Pancreas (tissue), 10 donors: ENCODE measurements around the gene HOMER3. TPM values are rescaled to one million over a fixed set of nuclear protein-coding genes. Genes with fewer than 3 reads are reported as not detected.

Experiments used
- ATAC-seq, 4 donors: fragments of 200-7000 bp; cut with Tn5 transposase; one replicate each; pipeline versions ENCODE4 v1.8.0 to v1.9.1; 2020; ENCODE audit warnings: mild to moderate bottlenecking in 4 of 4, moderate library complexity in 4 of 4
- DNase-seq, 6 donors: peaks; one replicate each; pipeline ENCODE4 v3.0.0-alpha.2; 2020
- FAIRE-seq: peaks from 2 replicates; lab custom pipeline; 2012; peaks lifted over from hg19 to GRCh38; lab: Jason Lieb, UNC
- H3K27ac ChIP-seq, 4 donors: fragments of 200-600 bp; sonication (generic); 1 replicate in 3 of 4; 2 replicates in 1 of 4; pipeline versions ENCODE4 v1.5.0 to v1.8.0; 2020
- H3K27me3 ChIP-seq, 4 donors: fragments of 200-600 bp; one replicate each; pipeline ENCODE4 v1.8.0; 2021
- H3K36me3 ChIP-seq, 3 donors: fragments of 200-600 bp; sonication (generic) in 1 of 3; one replicate each; pipeline versions ENCODE4 v1.5.0 to v1.8.0; 2020 to 2021
- H3K4me1 ChIP-seq, 3 donors: fragments of 200-600 bp; one replicate each; pipeline ENCODE4 v1.8.0; 2021
- H3K4me3 ChIP-seq, 4 donors: fragments of 200-600 bp; sonication (generic) in 2 of 4; one replicate each; pipeline versions ENCODE4 v1.5.0 to v1.8.0; 2020 to 2021
- H3K9me3 ChIP-seq, 4 donors: fragments of 200-600 bp; one replicate each; pipeline ENCODE4 v1.8.0; 2021
- CTCF ChIP-seq, 4 donors: fragments of 200-600 bp; sonication (generic) in 3 of 4; IDR thresholded peaks; one replicate each; pipeline versions ENCODE4 v1.5.0 to v1.8.0; 2021; ENCODE audit warnings: antibody characterized with exemption in 4 of 4
- WGBS, 2 donors: extraction: QIAGEN DNeasy Blood & Tissue Kit; methylation state at CpG; one replicate each; pipeline ENCODE4 v1.1.7; 2013; 5-methylcytosine and 5-hydroxymethylcytosine counted together
- intact Hi-C, 3 donors: fragments of 100-400 bp; cut with DNase I; formaldehyde crosslinking; loops; one replicate each; pipeline versions ENCODE4 v1.11.1 to v1.14.2; 2022
- polyA plus RNA-seq, 2 donors: library from polyadenylated mRNA; stranded (reverse); fragments of 200-250 nt; gene quantifications; one replicate each; pipeline ENCODE4 v1.2.3, GENCODE V29; 2013
- total RNA-seq, 6 donors: library from RNA; stranded (reverse); fragmentation: NEBNext Ultra II Directional in 4 of 6; extraction: Animal tissue kit (Norgen Biotek cat#: 25700) in 4 of 6; gene quantifications; one replicate each; pipeline versions ENCODE4 v1.2.1 to v1.2.4, GENCODE V29; 2021 to 2023
- donor health status: healthy with polysubstance abuse.
- donor health status: DM: no; HTN: no; CAD: no; lungs with moderate emphysema.
- donor health status: DM: no; HTN: no; CAD: no.
- donor health status: control.
- donor health status: control.
- donor health status: Bipolar disorder and iron deficiency.
- donor health status: DM: yes; HTN: yes; CAD: no.
- donor health status: DM: no; HTN: no; CAD: no.
- donor health status: DM: no; HTN: no; CAD: no.
- donor health status: DM: yes; HTN: yes; CAD: no.

Gene HOMER3
- total and polyA plus RNA-seq, 8 donors: 3.7 to 24.8 (median 6.0) TPM

GRCh38 chr19:18901491-18901890, 39.5 kb downstream of the HOMER3 start:
- TF ChIP-seq CTCF (IDR thresholded peaks at IDR 0.05): no peak
- no peak overlapping the region for H3K27ac ChIP-seq
- WGBS, 2 donors: 82 to 84% methylated on average over 7 of the region's 7 CpGs
- FAIRE-seq (no peak), ATAC-seq (no peak), DNase-seq (no peak)
- intact Hi-C loops: no loop called here
- no peaks in the 10 kb centered on the region for H3K9me3 ChIP-seq
- no peaks in the 10 kb centered on the region for H3K4me1 ChIP-seq
- peaks cover 5 to 27% (median 6%) of the 10 kb centered on the region in 3 donors for H3K36me3 ChIP-seq
- H3K4me3 ChIP-seq: no peak overlapping the region
- no peaks in the 10 kb centered on the region for H3K27me3 ChIP-seq

DNA sequence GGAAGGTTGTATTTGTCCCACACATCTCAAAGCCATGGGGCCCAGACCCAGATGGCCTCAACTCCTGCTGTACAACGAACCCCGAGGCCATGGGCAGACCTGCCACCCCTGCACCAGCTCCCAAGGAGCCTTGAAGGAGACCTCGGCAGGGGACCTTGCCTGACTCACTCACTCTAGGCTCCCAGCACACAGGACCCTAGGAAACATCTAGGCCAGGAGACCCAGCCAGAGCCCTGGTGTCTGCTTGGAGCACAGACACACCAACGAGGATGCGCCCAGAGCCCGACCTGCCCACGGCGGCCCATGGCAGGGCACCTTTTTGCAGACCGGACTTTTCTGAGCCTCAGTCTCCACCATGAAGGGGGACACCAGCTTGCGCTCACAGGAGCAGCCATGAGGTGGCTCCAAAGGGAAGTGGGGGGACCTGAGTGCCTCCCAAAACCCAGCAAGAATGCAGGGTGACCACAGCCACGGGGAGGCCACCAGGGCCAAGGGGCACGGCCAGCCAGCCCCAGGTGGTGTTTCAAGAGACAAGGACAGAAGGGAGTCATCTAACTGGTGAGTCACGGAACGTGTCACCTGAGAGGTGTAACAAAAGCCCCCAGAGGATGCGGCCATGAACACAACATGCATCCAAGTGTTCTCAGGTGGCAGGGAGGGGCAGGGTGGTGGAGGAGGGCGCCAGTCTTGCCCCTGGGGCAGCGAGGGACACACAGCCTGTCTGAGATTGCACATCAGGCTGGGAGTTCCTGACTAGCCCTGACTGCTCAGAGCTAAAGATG, 40.1 kb downstream of the HOMER3 start:
- DNase-seq (peak in 1 of 6 donors; percentile 49), FAIRE-seq (no peak), ATAC-seq (no peak)
- intact Hi-C loops: no loop called here
- Histone ChIP-seq H3K36me3 (peaks cover 0 to 21% (median 6%) of the 10 kb centered on the region in 3 donors), H3K27ac (no peak overlapping the region), H3K9me3 (no peaks in the 10 kb centered on the region), H3K4me3 (no peak overlapping the region), H3K27me3 (no peaks in the 10 kb centered on the region), H3K4me1 (no peaks in the 10 kb centered on the region)
- WGBS, 2 donors: 87 to 93% methylated on average over 17 of the region's 17 CpGs
- no peak for TF ChIP-seq CTCF (IDR thresholded peaks at IDR 0.05)

- Histone ChIP-seq H3K36me3 (peaks cover 0 to 15% (median 6%) of the 10 kb centered on the region in 3 donors), H3K27ac (no peak overlapping the region), H3K4me3 (no peak overlapping the region), H3K4me1 (no peaks in the 10 kb centered on the region), H3K27me3 (peaks cover 0 to under 1% (median 0%) of the 10 kb centered on the region in 4 donors), H3K9me3 (no peaks in the 10 kb centered on the region)
- intact Hi-C loops: loop anchor here in 1 of 3 donors (10.0 kb wide), 1 partner anchor 85 kb away; no protein-coding TSS in a partner anchor
- no peak for ATAC-seq
- no peak for TF ChIP-seq CTCF (IDR thresholded peaks at IDR 0.05)
- no peak for FAIRE-seq
- WGBS, 2 donors: 86 to 89% methylated on average over 20 of the region's 20 CpGs
- peak in 1 of 6 donors; percentile 67 for DNase-seq
These were observed 41.1 kb downstream of the HOMER3 start for GRCh38 chr19:18899624-18900560.

DNA sequence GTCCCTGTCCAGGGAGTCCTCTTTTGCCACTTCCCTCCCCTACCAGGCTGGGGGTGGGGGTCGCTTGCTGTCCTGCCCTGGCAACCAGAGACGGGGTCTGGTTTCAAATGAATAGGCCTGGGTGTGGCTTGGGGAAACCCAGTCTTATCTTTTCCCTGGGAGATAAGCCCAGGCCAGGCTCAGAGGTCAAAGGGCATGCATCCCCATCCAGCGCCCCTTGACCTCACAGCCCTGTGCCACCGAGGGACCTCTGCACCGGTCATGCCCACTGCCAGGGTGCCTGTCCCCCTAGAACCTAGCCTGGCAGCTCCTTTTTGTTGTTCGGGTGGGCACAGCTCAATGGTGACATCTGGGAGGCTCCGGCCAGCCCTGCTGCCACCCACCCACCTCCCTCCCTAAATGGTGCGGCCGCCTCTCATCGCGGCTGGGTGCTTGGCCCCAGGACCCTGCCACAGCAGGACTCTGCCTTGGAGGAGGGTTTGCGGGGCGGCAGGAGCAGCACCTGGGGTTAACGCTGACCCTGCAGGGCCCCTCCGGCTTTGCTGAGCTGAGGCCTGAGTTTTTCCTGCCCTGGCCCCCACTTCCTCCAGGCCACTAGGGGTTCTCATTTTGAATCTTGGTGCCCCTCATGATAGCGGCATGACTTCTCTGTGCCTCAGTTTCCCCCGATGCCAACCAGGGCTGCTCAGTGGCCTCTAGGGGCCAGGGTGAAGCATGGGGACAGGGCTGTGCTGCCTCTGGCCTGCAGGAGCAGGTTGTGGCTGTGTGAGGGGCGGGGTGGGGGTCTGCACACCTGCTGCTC, 42.2 kb downstream of the HOMER3 start:
- DNase-seq: peak in 1 of 6 donors; percentile 66
- ATAC-seq: no peak
- H3K36me3 ChIP-seq: peaks cover 0 to 12% (median 6%) of the 10 kb centered on the region in 3 donors
- no peak for TF ChIP-seq CTCF (IDR thresholded peaks at IDR 0.05)
- intact Hi-C loops: loop anchor here in 1 of 3 donors (10.0 kb wide), 1 partner anchor 86 kb away; no protein-coding TSS in a partner anchor
- peaks cover 0 to 10% (median 0%) of the 10 kb centered on the region in 4 donors for H3K27me3 ChIP-seq
- 68 to 73% methylated on average over 18 of the region's 18 CpGs for WGBS, 2 donors
- H3K27ac ChIP-seq: no peak overlapping the region
- no peaks in the 10 kb centered on the region for H3K9me3 ChIP-seq
- no peak overlapping the region for H3K4me3 ChIP-seq
- H3K4me1 ChIP-seq: no peaks in the 10 kb centered on the region
- FAIRE-seq: no peak
